H1 (cell line): ENCODE results near the gene RYR3. TPM values are rescaled to one million over a fixed set of nuclear protein-coding genes. Genes with fewer than 3 reads are reported as not detected.

Source experiments
- CTCF ChIA-PET: fragments of 300-600 bp; sonication (Branson Sonifier 250); formaldehyde crosslinking; loops from one replicate; lab custom pipeline; 2021; ENCODE audit not compliant: partially characterized antibody; lab: Charles Lee
- POLR2A ChIA-PET: fragments of 300-600 bp; sonication (Branson Sonifier 250); formaldehyde crosslinking; loops from one replicate; lab custom pipeline; 2021; ENCODE audit warnings: inconsistent platforms; ENCODE audit not compliant: partially characterized antibody; lab: Charles Lee
- DNase-seq, 2 experiments: peaks; one replicate each; pipeline versions ENCODE4 v3.0.0 to v3.0.0-alpha.2; 2010 to 2022; ENCODE audit warnings: low spot score in 2 of 2, low read depth in 1 of 2, mixed read lengths in 1 of 2
- FAIRE-seq: peaks from 2 replicates; lab custom pipeline; 2011; peaks lifted over from hg19 to GRCh38; lab: Jason Lieb, UNC
- H2AFZ ChIP-seq: 2 replicates; pipeline ENCODE4 v1.8.1; 2012; ENCODE audit warnings: low read length, inconsistent platforms
- H2AK5ac ChIP-seq: 2 replicates; pipeline ENCODE4 v1.6.1; 2013; ENCODE audit warnings: low read depth, low read length
- H2BK120ac ChIP-seq: replicated peaks from 2 replicates; pipeline ENCODE3; 2013; ENCODE audit warnings: low read depth, low read length, inconsistent platforms
- H2BK12ac ChIP-seq: 2 replicates; pipeline ENCODE4 v1.6.1; 2013; ENCODE audit warnings: low read depth, low read length
- H2BK15ac ChIP-seq: 2 replicates; pipeline ENCODE4 v1.6.1; 2013; ENCODE audit warnings: low read length
- H2BK20ac ChIP-seq: 2 replicates; pipeline ENCODE4 v1.6.1; 2013; ENCODE audit warnings: low read length
- H2BK5ac ChIP-seq: 2 replicates; pipeline ENCODE4 v1.6.1; 2013; ENCODE audit warnings: low read depth, low read length
- H3K14ac ChIP-seq: 2 replicates; pipeline ENCODE4 v1.6.1; 2013; ENCODE audit warnings: inconsistent platforms; ENCODE audit not compliant: insufficient read length
- H3K18ac ChIP-seq: 2 replicates; pipeline ENCODE4 v1.6.1; 2013; ENCODE audit warnings: low read length; ENCODE audit errors: extremely low read depth
- H3K23ac ChIP-seq: 2 replicates; pipeline ENCODE4 v1.6.1; 2013; ENCODE audit warnings: inconsistent platforms; ENCODE audit not compliant: insufficient read length
- H3K23me2 ChIP-seq: 2 replicates; pipeline ENCODE4 v1.6.1; 2013; ENCODE audit warnings: low read depth, low read length
- H3K27ac ChIP-seq: 2 replicates; pipeline ENCODE4 v1.6.1; 2011; ENCODE audit warnings: low read depth, low read length, inconsistent platforms
- H3K27me3 ChIP-seq, 4 experiments: replicated peaks in 1 of 4; 1 replicate in 1 of 4; 2 replicates in 3 of 4; pipeline versions ENCODE4 v1.6.1 to v1.8.1; 2011 to 2013; ENCODE audit warnings: low read length in 3 of 4, mild to moderate bottlenecking in 3 of 4, inconsistent platforms in 2 of 4, mixed read lengths in 2 of 4, moderate library complexity in 1 of 4; ENCODE audit not compliant: control insufficient read depth in 3 of 4, insufficient read depth in 3 of 4; ENCODE audit errors: extremely low read depth in 1 of 4
- H3K36me3 ChIP-seq, 4 experiments: 2 replicates each; pipeline versions ENCODE4 v1.6.1 to v1.8.1; 2011 to 2013; ENCODE audit warnings: mild to moderate bottlenecking in 4 of 4, low read length in 3 of 4, moderate library complexity in 2 of 4, control low read depth in 1 of 4, inconsistent platforms in 1 of 4; ENCODE audit not compliant: insufficient read depth in 4 of 4, control insufficient read depth in 2 of 4
- H3K4ac ChIP-seq: replicated peaks from 2 replicates; pipeline ENCODE3; 2013; ENCODE audit warnings: low read length, low read depth, mixed read lengths, inconsistent platforms; ENCODE audit not compliant: insufficient read length
- H3K4me1 ChIP-seq, 4 experiments: replicated peaks in 1 of 4; 1 replicate in 1 of 4; 2 replicates in 3 of 4; pipeline versions ENCODE4 v1.6.1 to v1.8.1; 2011 to 2013; ENCODE audit warnings: low read length in 3 of 4, inconsistent platforms in 2 of 4, mixed read lengths in 1 of 4; ENCODE audit not compliant: insufficient read depth in 4 of 4, control insufficient read depth in 3 of 4
- H3K4me2 ChIP-seq, 2 experiments: 2 replicates each; pipeline versions ENCODE4 v1.6.1 to v1.8.1; 2011 to 2013; ENCODE audit warnings: low read depth in 2 of 2, low read length in 2 of 2, control low read depth in 1 of 2, inconsistent platforms in 1 of 2, mild to moderate bottlenecking in 1 of 2; ENCODE audit not compliant: insufficient read depth in 1 of 2
- H3K4me3 ChIP-seq, 4 experiments: fragments of 200-600, 300-600 bp in 1 of 4; sonication (generic), shearing (Covaris generic), sonication (Bioruptor Twin) in 1 of 4; 2 replicates each; pipeline versions ENCODE4 v1.5.1 to v1.8.1; 2011 to 2016; ENCODE audit warnings: low read length in 4 of 4, low read depth in 3 of 4, control low read depth in 2 of 4, inconsistent platforms in 2 of 4, mild to moderate bottlenecking in 2 of 4, mixed read lengths in 1 of 4, moderate library complexity in 1 of 4; ENCODE audit not compliant: insufficient read depth in 2 of 4; ENCODE audit errors: extremely low read depth in 1 of 4
- H3K56ac ChIP-seq: replicated peaks from 2 replicates; pipeline ENCODE3; 2013; ENCODE audit warnings: low read depth, mild to moderate bottlenecking, mixed read lengths, low read length, inconsistent platforms; ENCODE audit not compliant: insufficient read length
- H3K79me1 ChIP-seq: 2 replicates; pipeline ENCODE4 v1.6.1; 2013; ENCODE audit warnings: low read depth, low read length, control low read depth
- H3K79me2 ChIP-seq, 2 experiments: 2 replicates each; pipeline versions ENCODE4 v1.6.1 to v1.8.1; 2012 to 2013; ENCODE audit warnings: low read length in 2 of 2, mild to moderate bottlenecking in 2 of 2, inconsistent platforms in 1 of 2; ENCODE audit not compliant: insufficient read depth in 2 of 2, control insufficient read depth in 1 of 2
- H3K9ac ChIP-seq, 4 experiments: replicated peaks in 1 of 4; 1 replicate in 1 of 4; 2 replicates in 3 of 4; pipeline versions ENCODE4 v1.6.1 to v1.8.1; 2011 to 2013; ENCODE audit warnings: low read depth in 3 of 4, low read length in 3 of 4, control low read depth in 2 of 4, mild to moderate bottlenecking in 2 of 4, moderate library complexity in 2 of 4, inconsistent platforms in 1 of 4; ENCODE audit errors: extremely low read depth in 1 of 4
- H3K9me3 ChIP-seq, 2 experiments: 2 replicates each; pipeline versions ENCODE4 v1.6.1 to v1.8.1; 2012 to 2013; ENCODE audit warnings: mild to moderate bottlenecking in 2 of 2, moderate library complexity in 2 of 2, control low read depth in 1 of 2, inconsistent platforms in 1 of 2, low read depth in 1 of 2, low read length in 1 of 2, mixed read lengths in 1 of 2; ENCODE audit not compliant: insufficient read depth in 2 of 2
- H4K20me1 ChIP-seq, 2 experiments: replicated peaks in 1 of 2; 2 replicates each; pipeline versions ENCODE3 to v1.8.1; 2011 to 2013; ENCODE audit warnings: inconsistent platforms in 2 of 2, low read length in 2 of 2, mild to moderate bottlenecking in 1 of 2; ENCODE audit not compliant: insufficient read depth in 2 of 2, control insufficient read depth in 1 of 2
- H4K5ac ChIP-seq: 2 replicates; pipeline ENCODE4 v1.6.1; 2013; ENCODE audit warnings: low read length, low read depth, mixed read lengths, inconsistent platforms; ENCODE audit not compliant: insufficient read length
- H4K8ac ChIP-seq: 2 replicates; pipeline ENCODE4 v1.8.0; 2013; ENCODE audit warnings: mild to moderate bottlenecking, moderate library complexity, low read length, inconsistent platforms; ENCODE audit not compliant: insufficient read depth; ENCODE audit errors: extremely low read depth
- H4K91ac ChIP-seq: replicated peaks from 2 replicates; pipeline ENCODE3; 2013; ENCODE audit warnings: low read length, mixed read lengths, inconsistent platforms; ENCODE audit not compliant: insufficient read length
- CEBPB ChIP-seq: IDR thresholded peaks from 2 replicates; pipeline ENCODE4 v1.6.1; 2012; ENCODE audit warnings: low read depth, low read length
- MAFK ChIP-seq: IDR thresholded peaks from 2 replicates; pipeline ENCODE4 v1.6.1; 2012; ENCODE audit warnings: low read depth, mild to moderate bottlenecking, improper control_type of control experiment, low read length
- TBP ChIP-seq: IDR thresholded peaks from 2 replicates; pipeline ENCODE4 v1.6.1; 2011; ENCODE audit warnings: low read depth, low read length, improper control_type of control experiment
- WGBS, 2 experiments: shearing (Covaris generic) in 1 of 2; methylation state at CpG; one replicate each; pipeline versions ENCODE4 v1.1.6 to v1.1.7; 2013 to 2015; ENCODE audit warnings: low lambda C conversion rate in 2 of 2, mixed read lengths in 2 of 2, inconsistent platforms in 1 of 2, low coverage in 1 of 2, missing lambda C conversion rate in 1 of 2; ENCODE audit not compliant: insufficient replicate concordance in 2 of 2, insufficient coverage in 1 of 2, insufficient read length in 1 of 2; ENCODE audit errors: extremely low coverage in 1 of 2, missing lambda C conversion rate in 1 of 2; 5-methylcytosine and 5-hydroxymethylcytosine counted together
- polyA plus RNA-seq, 7 experiments: library from polyadenylated mRNA; depleted of rRNA in 3 of 7; stranded (reverse) in 5 of 7; unstranded in 2 of 7; fragments of >200 nt in 5 of 7; fragments of 200-250 nt in 2 of 7; gene quantifications; 1 replicate in 5 of 7; 2 replicates in 1 of 7; 4 replicates in 1 of 7; pipeline versions ENCODE4 v1.2.1 to v1.2.3, GENCODE V29; 2011 to 2013; ENCODE audit warnings: missing spikeins in 2 of 7, mixed read lengths in 2 of 7
- total RNA-seq: library from RNA; stranded (reverse); fragmentation: NEBNext Ultra II Directional; extraction: Animal tissue kit (Norgen Biotek cat#: 25700); gene quantifications from 2 replicates; pipeline ENCODE4 v1.2.1, GENCODE V29; 2021

RYR3 gene
- total and polyA plus RNA-seq, 2 of the 8 experiments (the other 6 are each of a cell fraction or from before 2014, with no cell fraction given) = 0.33 to 3.4 TPM

DNA sequence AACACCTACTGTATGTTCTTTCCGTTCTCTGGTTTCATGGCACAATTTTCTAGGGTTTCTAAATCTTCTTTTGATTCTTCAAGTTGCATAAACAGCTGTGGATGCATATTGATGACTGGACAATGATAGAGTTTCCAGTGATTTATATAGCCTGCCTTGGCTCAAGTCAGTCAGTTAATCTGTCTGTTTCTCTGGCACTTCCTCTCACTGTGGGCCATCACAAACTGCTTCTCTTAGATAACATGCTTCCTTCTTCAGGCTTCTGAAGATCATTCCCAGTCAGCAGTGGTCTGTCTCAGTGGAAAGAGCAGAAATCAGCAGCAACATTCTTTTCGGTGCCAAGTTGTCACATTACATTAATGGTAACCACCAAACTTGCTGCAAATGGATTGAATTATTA is 207.2 kb downstream of the RYR3 start:
- H3K79me2 ChIP-seq = no peaks in the 10 kb centered on the region
- H2BK15ac ChIP-seq = no peak overlapping the region
- no peak overlapping the region for H2BK5ac ChIP-seq
- TF ChIP-seq TBP = no peak
- no peak for TF ChIP-seq CEBPB
- no peak for TF ChIP-seq MAFK
- no peaks in the 10 kb centered on the region for H3K23me2 ChIP-seq
- ChIA-PET CTCF (no interaction called here), POLR2A (no interaction called here)
- no peak overlapping the region for H2AK5ac ChIP-seq
- H3K9ac ChIP-seq = no peak overlapping the region
- H2AFZ ChIP-seq = no peak overlapping the region
- no peaks in the 10 kb centered on the region for H4K20me1 ChIP-seq
- FAIRE-seq (no peak), DNase-seq (no peak)
- H3K23ac ChIP-seq = no peak overlapping the region
- no peak overlapping the region for H3K27ac ChIP-seq
- no peak overlapping the region for H4K91ac ChIP-seq
- H2BK20ac ChIP-seq = no peak overlapping the region
- no peaks in the 10 kb centered on the region for H3K79me1 ChIP-seq
- WGBS, 2 experiments = 46% methylated on average over 2 of the region's 2 CpGs; no CpG with 5 or more reads in 1 of the 2 experiments
- no peak overlapping the region for H3K18ac ChIP-seq
- no peak overlapping the region for H2BK12ac ChIP-seq
- H3K4me1 ChIP-seq = no peaks in the 10 kb centered on the region; a peak in 1 of 7 replicates
- no peaks in the 10 kb centered on the region for H3K9me3 ChIP-seq
- no peaks in the 10 kb centered on the region for H3K36me3 ChIP-seq
- no peak overlapping the region for H3K4me2 ChIP-seq
- no peaks in the 10 kb centered on the region; a peak in 1 of 7 replicates for H3K27me3 ChIP-seq
- H2BK120ac ChIP-seq = no peak overlapping the region
- no peak overlapping the region for H4K5ac ChIP-seq
- no peak overlapping the region for H3K56ac ChIP-seq
- no peak overlapping the region for H3K4me3 ChIP-seq
- H3K4ac ChIP-seq = no peak overlapping the region
- H3K14ac ChIP-seq = no peak overlapping the region
- no peak overlapping the region for H4K8ac ChIP-seq
